Upper lobe of right lung (tissue), 1 donor: ENCODE measurements around the gene AIRE. TPM values are rescaled to one million over a fixed set of nuclear protein-coding genes. Genes with fewer than 3 reads are reported as not detected.

Source experiments
- ATAC-seq: fragments of 200-7000 bp; cut with Tn5 transposase; one replicate; pipeline ENCODE4 v1.9.1; 2020; ENCODE audit warnings: mild to moderate bottlenecking, moderate library complexity
- DNase-seq: peaks from one replicate; pipeline ENCODE4 v3.0.0-alpha.2; 2020
- H3K27ac ChIP-seq: fragments of 200-600 bp; one replicate; pipeline ENCODE4 v1.8.0; 2022
- H3K27me3 ChIP-seq: fragments of 200-600 bp; one replicate; pipeline ENCODE4 v1.8.0; 2022; ENCODE audit warnings: mild to moderate bottlenecking
- H3K36me3 ChIP-seq: fragments of 200-600 bp; one replicate; pipeline ENCODE4 v1.8.0; 2022
- H3K4me1 ChIP-seq: fragments of 200-600 bp; one replicate; pipeline ENCODE4 v1.8.0; 2022
- H3K4me3 ChIP-seq: fragments of 200-600 bp; one replicate; pipeline ENCODE4 v1.8.0; 2022; ENCODE audit warnings: mild to moderate bottlenecking
- H3K9me3 ChIP-seq: fragments of 200-600 bp; one replicate; pipeline ENCODE4 v1.8.0; 2022
- intact Hi-C: fragments of 100-400 bp; cut with DNase I; formaldehyde crosslinking; loops from one replicate; pipeline ENCODE4 v1.11.0; 2022
- total RNA-seq: library from RNA; stranded (reverse); fragmentation: NEBNext Ultra II Directional; extraction: Animal tissue kit (Norgen Biotek cat#: 25700); gene quantifications from one replicate; pipeline ENCODE4 v1.2.1, GENCODE V29; 2021
- TF ChIP-seq, protein P1 (sequence below): fragments of 200-600 bp; IDR thresholded peaks from one replicate; pipeline ENCODE4 v1.8.0; 2022; ENCODE audit warnings: antibody characterized with exemption
- donor health status: DM: no; HTN: yes; CAD: no; lungs with severe emphysema.

AIRE gene
- total RNA-seq, 1 donor from 2014 or later, result not detected

DNA sequence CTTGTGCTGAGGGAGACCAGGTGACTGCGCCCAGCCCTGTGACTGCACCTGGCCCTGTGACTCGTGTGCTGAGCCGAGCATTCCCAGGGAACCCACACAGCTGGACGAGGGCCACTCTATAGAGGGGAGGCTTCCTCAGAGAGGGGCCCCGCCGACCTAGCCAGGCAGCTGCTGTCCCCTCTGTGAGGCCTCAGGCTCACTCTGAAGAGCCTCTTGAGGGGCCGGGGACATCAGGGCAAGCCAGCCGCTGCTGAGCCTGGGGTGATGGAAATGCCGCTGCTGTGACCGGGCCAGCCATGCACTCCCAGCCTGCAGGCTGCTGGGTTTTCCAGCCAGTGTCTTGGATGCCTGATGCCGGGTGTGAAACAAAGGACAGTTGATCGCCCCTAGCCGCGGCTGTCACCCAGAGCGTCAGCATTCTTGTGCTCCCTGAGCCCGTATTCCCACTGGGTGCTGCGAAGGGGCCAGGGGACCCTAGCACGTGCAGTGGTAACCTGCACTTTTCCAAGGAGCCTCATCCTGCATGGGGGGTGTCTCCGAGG is 31.6 kb downstream of the AIRE start:
- H3K36me3 ChIP-seq, result peaks cover 83% of the 10 kb centered on the region
- intact Hi-C loops, result no loop called here
- ATAC-seq (no peak), DNase-seq (no peak)
- no peak overlapping the region for H3K4me3 ChIP-seq
- H3K4me1 ChIP-seq, result no peaks in the 10 kb centered on the region
- TF ChIP-seq, protein P1, sequence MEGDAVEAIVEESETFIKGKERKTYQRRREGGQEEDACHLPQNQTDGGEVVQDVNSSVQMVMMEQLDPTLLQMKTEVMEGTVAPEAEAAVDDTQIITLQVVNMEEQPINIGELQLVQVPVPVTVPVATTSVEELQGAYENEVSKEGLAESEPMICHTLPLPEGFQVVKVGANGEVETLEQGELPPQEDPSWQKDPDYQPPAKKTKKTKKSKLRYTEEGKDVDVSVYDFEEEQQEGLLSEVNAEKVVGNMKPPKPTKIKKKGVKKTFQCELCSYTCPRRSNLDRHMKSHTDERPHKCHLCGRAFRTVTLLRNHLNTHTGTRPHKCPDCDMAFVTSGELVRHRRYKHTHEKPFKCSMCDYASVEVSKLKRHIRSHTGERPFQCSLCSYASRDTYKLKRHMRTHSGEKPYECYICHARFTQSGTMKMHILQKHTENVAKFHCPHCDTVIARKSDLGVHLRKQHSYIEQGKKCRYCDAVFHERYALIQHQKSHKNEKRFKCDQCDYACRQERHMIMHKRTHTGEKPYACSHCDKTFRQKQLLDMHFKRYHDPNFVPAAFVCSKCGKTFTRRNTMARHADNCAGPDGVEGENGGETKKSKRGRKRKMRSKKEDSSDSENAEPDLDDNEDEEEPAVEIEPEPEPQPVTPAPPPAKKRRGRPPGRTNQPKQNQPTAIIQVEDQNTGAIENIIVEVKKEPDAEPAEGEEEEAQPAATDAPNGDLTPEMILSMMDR, result no peak
- no peak overlapping the region for H3K27ac ChIP-seq
- no peaks in the 10 kb centered on the region for H3K27me3 ChIP-seq
- H3K9me3 ChIP-seq, result no peaks in the 10 kb centered on the region

GRCh38 chr21:44317871-44318270 is 32.2 kb downstream of the AIRE start:
- no peak for DNase-seq
- no peaks in the 10 kb centered on the region for H3K4me1 ChIP-seq
- no peak overlapping the region for H3K27ac ChIP-seq
- no peaks in the 10 kb centered on the region for H3K9me3 ChIP-seq
- peaks cover 83% of the 10 kb centered on the region for H3K36me3 ChIP-seq
- no peak overlapping the region for H3K4me3 ChIP-seq
- H3K27me3 ChIP-seq, result no peaks in the 10 kb centered on the region
- intact Hi-C loops, result no loop called here
- no peak for ATAC-seq
- TF ChIP-seq, protein P1, result no peak

GRCh38 chr21:44318489-44319285 is 33.0 kb downstream of the AIRE start:
- ATAC-seq, result no peak
- TF ChIP-seq, protein P1, result no peak
- peaks cover 82% of the 10 kb centered on the region for H3K36me3 ChIP-seq
- no peaks in the 10 kb centered on the region for H3K4me1 ChIP-seq
- no peak for DNase-seq
- intact Hi-C loops, result no loop called here
- no peaks in the 10 kb centered on the region for H3K27me3 ChIP-seq
- no peaks in the 10 kb centered on the region for H3K9me3 ChIP-seq
- no peak overlapping the region for H3K4me3 ChIP-seq
- no peak overlapping the region for H3K27ac ChIP-seq

- TF ChIP-seq, protein P1, result no peak
- H3K27me3 ChIP-seq, result no peaks in the 10 kb centered on the region
- H3K4me1 ChIP-seq, result no peaks in the 10 kb centered on the region
- H3K36me3 ChIP-seq, result peaks cover 86% of the 10 kb centered on the region
- H3K9me3 ChIP-seq, result no peaks in the 10 kb centered on the region
- intact Hi-C loops, result no loop called here
- H3K4me3 ChIP-seq, result no peak overlapping the region
- DNase-seq (no peak), ATAC-seq (no peak)
- no peak overlapping the region for H3K27ac ChIP-seq
Observed at GRCh38 chr21:44319407-44320065, 33.9 kb downstream of the AIRE start.

DNA sequence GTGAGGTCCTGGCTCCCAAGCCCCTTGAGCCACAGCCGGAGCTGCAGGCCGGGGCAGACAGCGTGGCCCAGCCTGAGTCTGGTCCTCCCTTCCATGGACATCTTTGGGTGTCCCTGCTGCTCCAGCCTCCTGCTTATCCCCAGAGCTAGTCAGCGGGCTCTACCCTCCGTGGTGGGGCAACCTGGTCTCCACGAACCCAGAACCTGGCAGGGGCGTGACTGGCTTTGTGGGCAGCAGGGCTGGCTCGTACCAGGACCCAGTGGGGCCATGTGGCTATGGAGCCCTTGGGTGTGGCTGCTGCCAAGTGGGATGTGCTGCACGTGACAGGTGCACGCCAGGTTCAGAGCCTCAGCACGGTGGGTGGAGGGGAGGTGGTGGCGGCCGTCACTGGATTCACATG is 35.2 kb downstream of the AIRE start:
- Histone ChIP-seq H3K9me3 (no peaks in the 10 kb centered on the region), H3K27me3 (no peaks in the 10 kb centered on the region), H3K4me3 (no peak overlapping the region), H3K4me1 (no peaks in the 10 kb centered on the region), H3K27ac (no peak overlapping the region), H3K36me3 (peaks cover 91% of the 10 kb centered on the region)
- intact Hi-C loops, result no loop called here
- ATAC-seq, result no peak
- TF ChIP-seq, protein P1, result no peak
- DNase-seq, result no peak
